Upper lobe of left lung (tissue), 4 donors: ENCODE results near the gene WDR11.
"Not testable (repeated sequence)": the region's sequence is repeated elsewhere in the genome, so short reads cannot be mapped to it uniquely, and the experiment has no call there.

Experiments
- POLR2AphosphoS5 ChIP-seq, 2 donors: sonication (generic); formaldehyde crosslinking; IDR thresholded peaks; one replicate each; pipeline ENCODE4 v1.5.1; 2017; ENCODE audit warnings: antibody characterized with exemption in 2 of 2
- TF ChIP-seq, protein P1 (sequence below), 6 experiments: fragments of 450-650 bp in 4 of 6; fragments of 200-600 bp in 2 of 6; sonication (generic) in 2 of 6; IDR thresholded peaks; one replicate each; pipeline ENCODE4 v1.5.1; 2016 to 2019; ENCODE audit warnings: antibody characterized with exemption in 6 of 6

GRCh38 chr10:120923886-120924285 is 72.7 kb downstream of the WDR11 start:
- not testable (repeated sequence) for TF ChIP-seq POLR2AphosphoS5 (IDR thresholded peaks at IDR 0.05)
- TF ChIP-seq, protein P1, sequence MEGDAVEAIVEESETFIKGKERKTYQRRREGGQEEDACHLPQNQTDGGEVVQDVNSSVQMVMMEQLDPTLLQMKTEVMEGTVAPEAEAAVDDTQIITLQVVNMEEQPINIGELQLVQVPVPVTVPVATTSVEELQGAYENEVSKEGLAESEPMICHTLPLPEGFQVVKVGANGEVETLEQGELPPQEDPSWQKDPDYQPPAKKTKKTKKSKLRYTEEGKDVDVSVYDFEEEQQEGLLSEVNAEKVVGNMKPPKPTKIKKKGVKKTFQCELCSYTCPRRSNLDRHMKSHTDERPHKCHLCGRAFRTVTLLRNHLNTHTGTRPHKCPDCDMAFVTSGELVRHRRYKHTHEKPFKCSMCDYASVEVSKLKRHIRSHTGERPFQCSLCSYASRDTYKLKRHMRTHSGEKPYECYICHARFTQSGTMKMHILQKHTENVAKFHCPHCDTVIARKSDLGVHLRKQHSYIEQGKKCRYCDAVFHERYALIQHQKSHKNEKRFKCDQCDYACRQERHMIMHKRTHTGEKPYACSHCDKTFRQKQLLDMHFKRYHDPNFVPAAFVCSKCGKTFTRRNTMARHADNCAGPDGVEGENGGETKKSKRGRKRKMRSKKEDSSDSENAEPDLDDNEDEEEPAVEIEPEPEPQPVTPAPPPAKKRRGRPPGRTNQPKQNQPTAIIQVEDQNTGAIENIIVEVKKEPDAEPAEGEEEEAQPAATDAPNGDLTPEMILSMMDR (IDR thresholded peaks at IDR 0.05): not testable (repeated sequence)
